HG03045 (cell line): ENCODE data around the gene LONP1.
"Not testable (repeated sequence)": the region's sequence is repeated elsewhere in the genome, so short reads cannot be mapped to it uniquely, and the experiment has no call there.

ENCODE experiments used
- ATAC-seq: cut with Tn5 transposase; IDR thresholded peaks from one replicate; pipeline ENCODE4 v1.9.1; 2021; ENCODE audit warnings: mild to moderate bottlenecking, moderate library complexity; ENCODE audit not compliant: unreplicated experiment

LONP1 gene

GRCh38 chr19:5693195-5694166, 26.5 kb downstream of the LONP1 start:
- no peak for ATAC-seq

- ATAC-seq = no peak
These were observed 27.2 kb downstream of the LONP1 start for GRCh38 chr19:5692723-5693194.

GRCh38 chr19:5691822-5692722, 27.9 kb downstream of the LONP1 start:
- ATAC-seq = no peak

GRCh38 chr19:5690955-5691821, 28.8 kb downstream of the LONP1 start:
- no peak for ATAC-seq

- ATAC-seq = peak; percentile 45
These were observed 29.6 kb downstream of the LONP1 start, which contains the start of gene RPL36 for GRCh38 chr19:5690125-5690954. RPL36 (plus strand) TSS chr19:5690295; CDS start chr19:5690508, 213 bp downstream.

GRCh38 chr19:5688262-5688881, 31.6 kb downstream of the LONP1 start:
- not testable (repeated sequence) for ATAC-seq

- ATAC-seq = peak; percentile 0
These were observed 32.4 kb downstream of the LONP1 start for GRCh38 chr19:5687360-5688198.

- peak; percentile 36 for ATAC-seq
These were observed 33.1 kb downstream of the LONP1 start for GRCh38 chr19:5686647-5687359.

GRCh38 chr19:5686326-5686646, 33.7 kb downstream of the LONP1 start:
- no peak for ATAC-seq

GRCh38 chr19:5684694-5685430, 35.1 kb downstream of the LONP1 start:
- no peak for ATAC-seq

- no peak for ATAC-seq
These were observed 36.6 kb downstream of the LONP1 start for GRCh38 chr19:5683177-5683886.

GRCh38 chr19:5682107-5682482, 37.9 kb downstream of the LONP1 start:
- ATAC-seq = no peak

GRCh38 chr19:5681391-5682106, 38.4 kb downstream of the LONP1 start:
- no peak for ATAC-seq

- ATAC-seq = peak; percentile 82
These were observed 39.2 kb downstream of the LONP1 start, which contains the start of the genes HSD11B1L and MICOS13 for GRCh38 chr19:5680437-5681368. HSD11B1L (plus strand) TSS chr19:5681027; CDS start chr19:5684833, 3,806 bp downstream. MICOS13 (minus strand) TSS chr19:5680516; CDS start chr19:5680486, 30 bp downstream.
